HUDEP-2 (cell line): ENCODE results near the gene HOOK2.

ENCODE experiments used
- DNase-seq, 76 experiments: peaks; one replicate each; lab custom pipeline; 2025; ENCODE audit not compliant: unreplicated experiment in 76 of 76; lab: John Stamatoyannopoulos, UW

HOOK2 gene

DNA sequence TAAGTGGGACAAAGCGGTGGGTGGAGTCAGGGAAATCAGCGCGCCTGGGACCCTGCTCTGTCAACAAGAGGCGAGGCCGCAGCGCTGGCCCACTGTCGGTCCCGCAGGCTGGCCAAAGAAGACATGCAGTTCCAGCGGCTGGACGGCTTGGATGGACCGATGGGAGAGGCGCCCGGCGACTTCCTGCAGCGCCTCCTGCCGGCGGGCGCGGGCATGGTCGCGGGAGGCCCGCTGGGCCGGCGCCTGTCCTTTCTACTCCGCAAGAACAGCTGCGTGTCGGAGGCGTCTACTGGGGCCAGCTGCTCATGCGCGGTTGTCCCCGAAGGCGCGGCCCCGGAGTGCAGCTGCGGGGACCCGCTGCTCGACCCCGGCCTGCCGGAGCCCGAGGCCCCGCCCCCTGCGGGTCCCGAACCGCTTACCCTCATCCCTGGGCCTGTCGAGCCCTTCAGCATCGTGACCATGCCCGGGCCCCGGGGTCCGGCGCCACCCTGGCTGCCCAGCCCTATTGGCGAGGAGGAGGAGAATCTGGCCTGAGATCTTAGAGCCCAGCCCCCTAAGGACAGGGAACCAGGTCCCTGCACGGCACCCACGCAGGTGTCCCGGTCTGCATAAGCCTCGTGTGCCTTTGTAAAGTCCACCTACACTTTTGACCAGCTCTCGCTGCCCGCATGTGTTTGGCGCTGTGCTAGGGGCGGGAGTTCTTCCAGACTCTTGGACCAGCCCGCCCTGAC, 17.6 kb downstream of the HOOK2 start:
- peak in 57 of 76 experiments; percentile 29 to 78 (median 59) for DNase-seq

GRCh38 chr19:12756150-12756883, 19.0 kb downstream of the HOOK2 start:
- peak in 4 of 76 experiments; percentile 14 to 20 (median 18) for DNase-seq

DNA sequence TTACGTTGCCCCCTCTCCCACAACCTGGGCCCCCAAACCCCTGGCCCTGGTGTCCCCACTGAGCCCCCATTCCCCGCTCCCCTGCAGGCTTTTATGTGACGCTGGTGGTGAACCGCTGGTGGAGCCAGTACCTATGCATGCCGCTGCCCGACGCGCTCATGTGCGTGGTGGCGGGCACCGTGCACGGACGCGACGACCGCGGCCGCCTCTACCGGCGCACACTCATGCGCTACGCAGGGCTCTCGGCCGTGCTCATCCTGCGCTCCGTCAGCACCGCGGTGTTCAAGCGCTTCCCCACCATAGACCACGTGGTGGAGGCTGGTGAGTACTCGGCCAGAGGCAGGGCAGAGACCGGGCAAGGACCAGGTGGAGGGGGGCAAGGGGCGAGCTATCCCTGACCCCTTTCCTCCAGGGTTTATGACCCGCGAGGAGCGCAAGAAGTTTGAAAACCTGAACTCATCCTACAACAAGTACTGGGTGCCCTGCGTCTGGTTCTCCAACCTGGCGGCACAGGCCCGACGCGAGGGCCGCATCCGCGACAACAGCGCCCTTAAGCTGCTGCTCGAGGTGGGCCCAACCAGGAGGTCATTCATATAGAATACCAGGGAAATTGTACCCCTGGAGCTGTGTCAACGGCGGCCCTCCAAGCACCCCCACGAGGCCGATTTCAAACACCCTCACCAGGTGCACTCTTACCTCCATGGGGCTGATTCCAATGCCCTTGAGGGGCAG, 20.7 kb downstream of the HOOK2 start:
- DNase-seq: no peak

DNA sequence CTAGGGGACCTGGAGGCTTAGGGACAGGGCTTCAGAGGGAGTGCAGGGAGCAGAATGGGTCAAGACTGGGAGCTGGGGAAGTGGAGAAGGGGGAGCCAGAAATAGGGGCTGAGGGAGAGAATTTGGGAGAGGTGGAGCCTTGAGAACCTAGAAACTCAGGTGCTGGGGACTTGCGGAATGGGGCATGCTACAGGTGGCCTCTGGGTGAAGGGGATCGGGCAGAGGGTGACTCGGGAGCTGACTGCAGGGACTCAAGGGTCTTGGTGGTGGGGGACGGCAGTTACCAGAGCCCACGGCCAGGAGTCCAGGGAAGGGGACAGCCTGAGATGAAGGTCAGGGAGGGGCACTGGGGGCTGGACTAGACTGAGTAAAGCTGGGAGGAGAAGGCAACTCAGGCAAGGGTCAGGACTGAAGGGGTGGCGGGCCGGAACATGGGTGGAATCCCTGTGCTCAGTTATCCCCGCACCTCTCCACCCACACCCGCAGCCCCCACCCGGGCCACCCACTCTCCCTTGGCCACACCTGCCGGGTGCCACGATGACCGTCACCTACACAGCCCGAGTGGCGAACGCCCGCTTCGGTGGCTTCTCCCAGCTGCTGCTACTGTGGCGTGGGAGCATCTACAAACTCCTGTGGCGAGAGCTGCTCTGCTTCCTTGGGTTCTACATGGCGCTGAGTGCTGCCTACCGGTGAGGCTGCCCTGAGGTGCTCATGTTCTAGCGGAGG, 23.1 kb downstream of the HOOK2 start:
- DNase-seq: no peak

- no peak for DNase-seq
These were observed 23.7 kb downstream of the HOOK2 start, which contains the start of gene BEST2 for GRCh38 chr19:12751635-12752034. BEST2 (plus strand) TSS chr19:12751791; CDS start chr19:12752593, 802 bp downstream.

- DNase-seq: peak in 2 of 76 experiments; percentile 19 to 43
These were observed 24.5 kb downstream of the HOOK2 start for GRCh38 chr19:12750851-12751250.

- DNase-seq: no peak
These were observed 25.3 kb downstream of the HOOK2 start for GRCh38 chr19:12749938-12750521.

DNA sequence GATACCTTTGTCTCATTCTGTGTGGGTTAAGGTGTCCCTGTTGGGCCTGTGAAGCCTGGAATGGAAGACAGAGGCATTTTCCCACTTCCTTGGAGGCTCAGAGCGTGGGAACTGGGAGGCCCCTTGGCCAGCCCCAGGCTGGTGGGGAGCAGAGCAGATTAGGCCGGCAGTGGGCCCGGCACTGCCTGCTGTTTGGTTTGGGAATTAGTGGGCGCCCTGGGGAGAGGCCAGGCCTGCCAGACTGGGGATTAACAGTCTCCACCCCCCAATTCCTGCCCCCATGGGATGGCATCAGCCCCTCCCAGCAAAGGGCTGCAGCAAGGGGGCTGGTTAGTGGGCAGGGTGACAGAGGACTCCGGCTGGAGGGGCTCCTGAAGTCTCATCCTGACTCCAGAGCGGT, 26.9 kb downstream of the HOOK2 start:
- no peak for DNase-seq

DNA sequence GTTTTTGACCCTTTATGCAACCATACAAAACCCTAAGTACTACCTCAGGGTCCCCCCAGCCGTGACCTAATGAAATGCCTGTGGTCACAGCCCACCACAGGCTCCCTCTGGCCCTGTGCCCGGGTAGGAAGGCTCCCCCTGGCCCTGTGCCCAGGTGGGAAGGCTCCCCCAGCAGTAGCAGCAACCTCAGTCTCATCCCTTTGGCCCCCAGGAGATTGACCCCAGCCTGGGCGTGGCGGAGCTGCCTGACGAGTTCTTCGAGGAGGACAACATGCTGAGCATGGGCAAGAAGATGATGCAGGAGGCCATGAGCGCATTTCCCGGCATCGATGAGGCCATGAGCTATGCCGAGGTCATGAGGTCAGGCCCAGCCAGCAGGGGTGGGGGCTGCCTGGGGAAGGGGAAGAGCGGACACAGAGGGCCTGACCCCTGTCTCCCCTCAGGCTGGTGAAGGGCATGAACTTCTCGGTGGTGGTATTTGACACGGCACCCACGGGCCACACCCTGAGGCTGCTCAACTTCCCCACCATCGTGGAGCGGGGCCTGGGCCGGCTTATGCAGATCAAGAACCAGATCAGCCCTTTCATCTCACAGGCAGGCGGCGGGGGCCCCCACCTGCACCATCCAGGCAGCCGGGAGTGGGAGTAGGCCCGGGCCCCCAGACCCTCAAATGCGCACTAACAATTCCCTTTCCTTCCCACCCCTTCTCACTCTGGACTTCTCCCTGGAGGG, 30.0 kb downstream of the HOOK2 start:
- no peak for DNase-seq

DNA sequence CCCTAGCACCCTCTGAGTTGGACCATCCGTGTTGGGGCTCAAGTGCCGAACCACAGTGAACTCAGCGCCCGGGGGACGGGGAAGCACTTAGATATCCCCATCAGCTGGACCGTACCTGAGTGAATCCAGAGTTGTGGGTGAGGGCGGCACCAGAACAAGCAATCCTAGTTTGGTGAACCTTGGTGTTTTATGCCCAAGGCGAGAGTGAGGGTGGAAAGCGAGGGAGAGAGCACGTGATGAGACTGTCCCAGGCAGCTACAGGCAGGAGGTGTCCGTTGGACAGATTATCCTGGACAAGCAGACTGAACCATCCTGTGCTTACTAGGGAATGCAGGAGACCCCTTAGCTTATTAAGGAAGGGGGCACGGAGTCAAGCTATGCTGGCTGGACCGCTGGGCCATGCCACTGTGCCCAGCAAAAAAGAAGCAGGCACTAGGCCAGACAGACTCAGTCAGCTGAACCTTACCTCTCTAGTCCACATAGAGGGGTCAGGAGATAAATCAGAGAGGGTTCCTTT, 37.5 kb downstream of the HOOK2 start:
- no peak for DNase-seq

DNA sequence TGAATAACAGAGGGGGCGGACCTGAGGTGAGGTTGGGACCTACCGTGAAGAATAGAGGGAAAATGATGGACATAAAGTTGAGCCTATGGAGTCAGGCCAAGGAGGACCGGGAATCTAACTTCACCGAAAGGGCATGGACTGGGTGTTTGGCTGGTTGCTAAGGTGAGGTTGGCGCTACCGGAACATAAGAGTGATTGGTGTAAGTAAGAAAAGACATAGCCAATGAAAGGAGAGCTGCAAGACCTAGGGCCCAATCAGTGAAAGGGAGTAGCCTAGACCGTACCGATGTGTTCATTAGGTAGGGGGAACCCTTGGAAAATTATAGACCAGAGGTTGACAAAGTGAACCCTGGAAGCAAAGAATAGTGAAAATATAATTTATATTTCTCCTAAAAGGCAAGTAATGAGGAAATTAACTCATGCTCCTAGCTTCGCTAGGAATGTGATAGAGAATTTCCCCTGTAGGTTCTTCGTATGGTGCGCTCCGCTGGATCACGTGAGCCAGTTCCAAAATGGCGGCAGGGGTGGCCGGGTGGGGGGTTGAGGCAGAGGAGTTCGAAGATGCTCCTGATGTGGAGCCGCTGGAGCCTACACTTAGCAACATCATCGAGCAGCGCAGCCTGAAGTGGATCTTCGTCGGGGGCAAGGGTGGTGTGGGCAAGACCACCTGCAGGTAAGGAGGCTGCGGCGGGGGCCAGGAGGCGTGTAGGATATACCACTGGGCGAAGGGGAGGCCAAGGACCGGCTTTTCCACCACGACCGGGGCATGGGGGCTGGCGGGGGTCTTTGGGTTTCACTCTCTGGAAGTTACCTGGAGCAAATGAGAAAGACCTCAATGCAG, 38.1 kb downstream of the HOOK2 start, which contains the start of gene GET3:
Gene GET3 (plus strand): TSS at position 503 of the 840 bp plus-strand sequence. CDS start 9 bp downstream, at position 512.
- DNase-seq: peak in 75 of 76 experiments; percentile 86 to 100 (median 99)

DNA sequence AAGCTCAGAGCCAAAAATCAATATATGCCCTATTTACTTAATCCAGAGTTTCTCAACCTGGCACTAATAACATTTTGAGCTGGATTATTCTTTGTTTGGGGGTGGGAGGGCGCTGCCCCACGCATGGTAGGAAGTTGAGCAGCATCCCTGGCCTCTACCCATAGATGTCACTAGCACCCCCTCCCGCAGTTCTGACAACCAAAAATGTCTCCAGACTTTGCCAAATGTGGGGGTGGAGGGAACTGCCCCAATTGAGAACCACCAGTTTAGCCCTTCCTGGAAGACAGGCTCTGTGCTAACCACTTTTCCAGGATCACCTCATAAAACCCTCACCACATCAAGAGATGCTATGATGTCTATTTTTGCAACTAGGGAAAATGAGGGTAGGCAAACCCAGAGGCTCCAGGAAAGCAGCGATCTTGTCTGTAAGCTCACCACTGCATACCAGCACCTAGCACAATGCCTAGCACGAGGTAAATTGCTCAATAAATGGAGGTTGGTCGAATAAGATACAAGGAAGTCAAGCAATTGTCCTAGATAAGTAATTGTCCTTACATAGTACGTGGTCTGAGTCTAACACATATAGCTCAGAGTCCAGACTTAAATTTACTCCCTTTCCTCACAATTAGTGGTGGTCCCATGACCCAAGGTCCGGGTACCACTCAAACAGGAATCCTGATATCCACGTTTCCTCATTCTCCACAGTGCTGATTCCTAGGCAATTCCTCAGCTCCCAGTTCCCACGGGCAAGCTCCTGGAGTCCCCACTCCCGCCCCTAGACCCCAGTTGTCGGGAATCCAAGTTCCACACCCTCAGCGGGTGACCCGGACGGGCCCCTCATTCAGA, 41.8 kb downstream of the HOOK2 start:
- DNase-seq: peak in 70 of 76 experiments; percentile 34 to 89 (median 67)

- no peak for DNase-seq
These were observed 44.0 kb downstream of the HOOK2 start for GRCh38 chr19:12731337-12731736.

GRCh38 chr19:12730064-12730463, 45.3 kb downstream of the HOOK2 start:
- peak in 20 of 76 experiments; percentile 13 to 60 (median 30) for DNase-seq

DNA sequence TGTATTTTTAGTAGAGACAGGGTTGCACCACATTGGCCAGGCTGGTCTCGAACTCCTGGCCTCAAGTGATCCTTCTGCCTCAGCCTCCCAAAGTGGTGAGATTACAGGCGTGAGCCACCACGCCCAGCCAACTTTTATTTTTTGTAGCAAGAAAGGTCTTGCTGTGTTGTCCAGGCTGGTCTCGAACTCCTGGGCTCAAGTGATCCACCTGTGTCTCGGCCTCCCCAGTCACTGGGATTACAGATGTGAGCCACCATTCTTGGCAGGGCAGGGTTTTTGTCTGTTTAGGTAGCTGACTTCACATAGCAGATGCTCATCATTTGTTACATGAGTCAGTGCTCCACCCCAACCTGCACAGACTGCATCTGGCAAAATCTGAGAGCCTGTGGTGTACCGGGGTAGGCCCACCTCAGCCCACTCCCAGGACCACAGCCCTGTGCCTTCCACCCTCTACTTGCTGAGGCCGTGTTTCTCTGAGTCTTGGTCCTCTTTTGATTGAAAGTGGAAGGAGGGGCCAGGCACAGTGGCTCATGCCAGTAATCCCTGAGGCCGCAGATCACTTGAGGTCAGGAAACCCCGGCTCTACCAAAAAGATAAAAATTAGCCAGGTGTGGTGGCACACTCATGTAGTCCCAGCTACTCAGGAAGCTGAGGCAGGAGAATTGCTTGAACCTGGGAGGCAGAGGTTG, 47.5 kb downstream of the HOOK2 start:
- DNase-seq: no peak

GRCh38 chr19:12726988-12727316, 48.4 kb downstream of the HOOK2 start:
- DNase-seq: no peak

- DNase-seq: peak in 28 of 76 experiments; percentile 19 to 78 (median 33)
These were observed 49.7 kb downstream of the HOOK2 start for GRCh38 chr19:12725612-12726011.
